ENCODE measurements around the gene AGK.
A peak's percentile ranks its signal among the peaks of the same experiment; 100 is the strongest.

Gene AGK

DNA sequence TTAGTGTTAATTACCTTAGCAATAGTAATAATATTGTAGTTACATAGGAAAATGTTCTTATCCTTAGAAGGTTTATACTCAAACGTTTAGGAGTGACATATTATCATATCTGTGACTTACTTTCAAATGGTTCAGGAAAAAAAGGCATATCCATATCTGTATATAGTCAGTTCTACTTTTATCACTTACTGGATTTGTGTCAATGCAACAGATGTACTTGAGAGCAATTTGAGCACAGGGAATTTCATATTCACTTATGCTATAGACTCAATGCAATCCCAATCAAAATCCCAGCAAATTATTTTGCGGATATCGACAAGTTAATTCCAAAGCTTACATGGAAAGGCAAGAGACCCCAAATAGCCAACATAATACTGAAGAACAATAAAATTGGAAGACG lies 140.8 kb downstream of the AGK start:
- CTCF ChIA-PET, result interaction anchor here (1.3 kb wide), 1 partner anchor 13 kb away, joined by 4 read pairs; no protein-coding TSS in a partner anchor
- WGBS (ENCODE audit: insufficient coverage), result no CpG with 5 or more reads among the region's 4 CpGs
- DNase-seq, result no peak
- no peaks in the 10 kb centered on the region for H3K9me3 ChIP-seq (ENCODE audit: control extremely low read depth in 1 of 5, control insufficient read depth in 4 of 5, insufficient read depth in 2 of 5, low read depth in 1 of 5, low read length in 4 of 5)
- H3K4me3 ChIP-seq (ENCODE audit: control insufficient read depth in 1 of 7, extremely low read depth in 1 of 7, insufficient read depth in 4 of 7, low read depth in 2 of 7, low read length in 6 of 7), result no peak overlapping the region
- POLR2A ChIA-PET, result no interaction called here
- H3K4me1 ChIP-seq (ENCODE audit: control extremely low read depth in 1 of 4, control insufficient read depth in 4 of 4, insufficient read depth in 4 of 4, low read length in 3 of 4), result peaks cover 0 to 12% (median 2%) of the 10 kb centered on the region in 4 experiments
- H3K27me3 ChIP-seq (replicated peaks in 2 of 5; ENCODE audit: control insufficient read depth in 4 of 5, insufficient read depth in 5 of 5, low read length in 4 of 5), result no peaks in the 10 kb centered on the region
- H3K27ac ChIP-seq (ENCODE audit: insufficient read depth in 1 of 2, low read depth in 1 of 2, low read length in 2 of 2, poor library complexity in 1 of 2, severe bottlenecking in 2 of 2), result no peak overlapping the region
- peaks cover 3 to 18% (median 5%) of the 10 kb centered on the region in 4 experiments for H3K36me3 ChIP-seq (ENCODE audit: control insufficient read depth in 4 of 4, insufficient read depth in 4 of 4, low read length in 3 of 4)

DNA sequence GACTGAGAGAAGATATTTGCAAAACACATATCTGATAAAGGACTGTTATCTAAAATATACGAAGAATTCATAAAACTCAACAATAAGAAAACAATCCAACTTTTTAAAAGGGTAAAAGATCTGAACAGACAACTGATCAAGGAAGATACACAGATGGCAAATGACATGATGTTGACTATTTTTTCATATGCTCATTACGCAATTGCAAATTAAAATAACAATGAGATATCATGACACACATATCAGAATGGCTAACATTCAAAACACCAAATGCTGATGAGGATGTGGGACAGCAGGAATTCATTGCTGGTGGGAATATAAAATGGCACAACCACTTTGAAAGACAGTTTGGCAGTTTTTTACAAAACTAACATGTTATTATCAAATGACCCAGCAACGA lies 141.9 kb downstream of the AGK start:
- CTCF ChIA-PET, result interaction anchor here (1.1 kb wide), 1 partner anchor 15 kb away, joined by 3 read pairs; no protein-coding TSS in a partner anchor
- H3K27ac ChIP-seq (ENCODE audit: insufficient read depth in 1 of 2, low read depth in 1 of 2, low read length in 2 of 2, poor library complexity in 1 of 2, severe bottlenecking in 2 of 2), result no peak overlapping the region
- no peak overlapping the region for H3K4me3 ChIP-seq (ENCODE audit: control insufficient read depth in 1 of 7, extremely low read depth in 1 of 7, insufficient read depth in 4 of 7, low read depth in 2 of 7, low read length in 6 of 7)
- DNase-seq, result no peak
- H3K36me3 ChIP-seq (ENCODE audit: control insufficient read depth in 4 of 4, insufficient read depth in 4 of 4, low read length in 3 of 4), result peaks cover 3 to 18% (median 5%) of the 10 kb centered on the region in 4 experiments
- POLR2A ChIA-PET, result no interaction called here
- no CpG with 5 or more reads among the region's 3 CpGs for WGBS (ENCODE audit: insufficient coverage)
- no peaks in the 10 kb centered on the region for H3K9me3 ChIP-seq (ENCODE audit: control extremely low read depth in 1 of 5, control insufficient read depth in 4 of 5, insufficient read depth in 2 of 5, low read depth in 1 of 5, low read length in 4 of 5)
- peaks cover 0 to 23% (median 4%) of the 10 kb centered on the region in 4 experiments for H3K4me1 ChIP-seq (ENCODE audit: control extremely low read depth in 1 of 4, control insufficient read depth in 4 of 4, insufficient read depth in 4 of 4, low read length in 3 of 4)
- H3K27me3 ChIP-seq (replicated peaks in 2 of 5; ENCODE audit: control insufficient read depth in 4 of 5, insufficient read depth in 5 of 5, low read length in 4 of 5), result no peaks in the 10 kb centered on the region

DNA sequence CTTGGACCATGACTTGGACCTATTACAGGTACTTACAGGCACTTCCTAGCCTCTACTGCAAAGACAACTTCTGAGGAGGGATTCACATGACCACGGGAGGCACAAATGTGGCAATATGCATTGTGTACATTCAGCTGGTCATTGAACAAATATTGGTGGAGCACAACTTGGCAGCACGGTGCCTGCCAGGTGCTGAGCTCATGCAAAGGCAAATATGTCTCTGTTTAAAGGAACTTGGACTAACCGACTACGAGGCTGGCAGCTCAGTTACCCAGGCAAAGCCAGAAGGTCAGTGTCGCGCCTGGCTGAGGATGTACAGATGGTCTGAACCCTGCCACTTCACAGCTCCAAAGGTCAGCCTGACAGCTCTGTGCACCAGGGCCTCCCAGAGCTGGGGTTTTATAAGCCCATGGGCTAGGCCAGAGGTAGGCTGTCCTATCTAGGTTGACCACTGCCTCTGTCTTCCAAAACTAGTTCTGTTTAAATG lies 144.6 kb downstream of the AGK start:
- no peaks in the 10 kb centered on the region for H3K27me3 ChIP-seq (replicated peaks in 2 of 5; ENCODE audit: control insufficient read depth in 4 of 5, insufficient read depth in 5 of 5, low read length in 4 of 5)
- H3K9me3 ChIP-seq (ENCODE audit: control extremely low read depth in 1 of 5, control insufficient read depth in 4 of 5, insufficient read depth in 2 of 5, low read depth in 1 of 5, low read length in 4 of 5), result no peaks in the 10 kb centered on the region
- no peak for DNase-seq
- H3K4me1 ChIP-seq (ENCODE audit: control extremely low read depth in 1 of 4, control insufficient read depth in 4 of 4, insufficient read depth in 4 of 4, low read length in 3 of 4), result peaks cover 0 to 49% (median 22%) of the 10 kb centered on the region in 4 experiments
- H3K36me3 ChIP-seq (ENCODE audit: control insufficient read depth in 4 of 4, insufficient read depth in 4 of 4, low read length in 3 of 4), result peaks cover 2 to 13% (median 4%) of the 10 kb centered on the region in 4 experiments
- no peak overlapping the region for H3K4me3 ChIP-seq (ENCODE audit: control insufficient read depth in 1 of 7, extremely low read depth in 1 of 7, insufficient read depth in 4 of 7, low read depth in 2 of 7, low read length in 6 of 7)
- 98% methylated on average over 6 of the region's 6 CpGs for WGBS (ENCODE audit: insufficient coverage)
- ChIA-PET POLR2A (no interaction called here), CTCF (interaction anchor here (0.9 to 3.5 kb wide), 6 partner anchors 9 to 41 kb away, joined by 3 to 11 read pairs (median 4); no protein-coding TSS in a partner anchor)
- H3K27ac ChIP-seq (ENCODE audit: insufficient read depth in 1 of 2, low read depth in 1 of 2, low read length in 2 of 2, poor library complexity in 1 of 2, severe bottlenecking in 2 of 2), result no peak overlapping the region

DNA sequence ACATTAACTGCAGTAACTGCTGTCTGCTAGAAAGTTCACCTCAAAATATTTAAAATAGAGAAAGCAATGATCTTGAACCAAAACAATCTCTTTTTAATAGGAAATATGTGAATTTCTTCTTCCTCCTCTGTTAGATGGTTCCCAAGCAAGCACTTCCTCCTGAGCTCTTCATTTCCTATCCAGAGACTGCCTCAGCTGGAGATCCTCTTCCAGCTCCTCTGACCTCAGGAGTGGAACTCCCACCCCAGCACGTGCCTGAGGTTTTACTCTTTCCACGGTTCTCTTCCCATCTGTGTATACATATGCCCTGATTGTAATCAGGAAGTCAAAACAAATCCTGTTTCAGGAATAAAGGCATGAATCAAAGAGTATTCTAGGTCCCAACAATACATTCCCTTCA lies 145.1 kb downstream of the AGK start:
- ChIA-PET CTCF (interaction anchor here (0.9 to 3.5 kb wide), 4 partner anchors 9 to 42 kb away, joined by 3 to 11 read pairs (median 4); no protein-coding TSS in a partner anchor), POLR2A (no interaction called here)
- Histone ChIP-seq H3K4me3 (ENCODE audit: control insufficient read depth in 1 of 7, extremely low read depth in 1 of 7, insufficient read depth in 4 of 7, low read depth in 2 of 7, low read length in 6 of 7) (no peak overlapping the region), H3K36me3 (ENCODE audit: control insufficient read depth in 4 of 4, insufficient read depth in 4 of 4, low read length in 3 of 4) (peaks cover 0 to 13% (median 1%) of the 10 kb centered on the region in 4 experiments), H3K4me1 (ENCODE audit: control extremely low read depth in 1 of 4, control insufficient read depth in 4 of 4, insufficient read depth in 4 of 4, low read length in 3 of 4) (peaks cover 0 to 52% (median 24%) of the 10 kb centered on the region in 4 experiments), H3K9me3 (ENCODE audit: control extremely low read depth in 1 of 5, control insufficient read depth in 4 of 5, insufficient read depth in 2 of 5, low read depth in 1 of 5, low read length in 4 of 5) (no peaks in the 10 kb centered on the region), H3K27me3 (replicated peaks in 2 of 5; ENCODE audit: control insufficient read depth in 4 of 5, insufficient read depth in 5 of 5, low read length in 4 of 5) (no peaks in the 10 kb centered on the region), H3K27ac (ENCODE audit: insufficient read depth in 1 of 2, low read depth in 1 of 2, low read length in 2 of 2, poor library complexity in 1 of 2, severe bottlenecking in 2 of 2) (no peak overlapping the region)
- DNase-seq, result no peak
- no CpG with 5 or more reads among the region's 2 CpGs for WGBS (ENCODE audit: insufficient coverage)

DNA sequence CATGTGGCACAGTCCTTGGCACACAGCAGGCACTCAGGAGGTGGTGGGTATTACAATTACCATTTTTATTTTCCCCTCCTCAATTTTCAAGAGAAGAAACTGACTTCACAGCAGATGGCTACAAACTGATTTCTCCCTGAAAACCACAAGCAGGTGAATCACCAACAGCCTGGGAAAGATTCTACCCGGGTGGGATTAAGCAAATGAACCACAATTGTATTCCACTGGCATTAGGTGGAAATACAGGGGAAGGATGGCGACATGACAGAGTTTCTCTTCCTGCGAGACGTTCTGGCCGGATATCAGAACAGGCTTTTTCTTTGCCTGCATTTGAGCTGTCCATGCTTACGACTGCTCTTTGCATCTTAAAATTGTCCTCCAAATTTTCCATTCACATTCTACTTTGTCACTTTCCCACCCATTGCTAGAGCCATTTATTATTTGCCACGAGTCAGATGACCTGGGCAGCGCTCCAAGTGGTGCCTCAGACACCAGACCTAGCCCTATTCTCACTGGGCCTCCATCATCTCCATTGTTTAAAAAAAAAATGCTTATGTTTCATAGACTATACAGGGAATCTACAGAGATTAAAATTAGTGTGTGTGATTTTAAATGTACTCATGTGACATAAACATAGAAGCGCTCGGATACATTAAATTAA lies 146.1 kb downstream of the AGK start:
- peaks cover 0 to 13% (median 1%) of the 10 kb centered on the region in 4 experiments for H3K36me3 ChIP-seq (ENCODE audit: control insufficient read depth in 4 of 4, insufficient read depth in 4 of 4, low read length in 3 of 4)
- ChIA-PET CTCF (interaction anchor here (1.3 to 3.5 kb wide), 3 partner anchors 12 to 43 kb away, joined by 3 to 11 read pairs (median 5); no protein-coding TSS in a partner anchor), POLR2A (no interaction called here)
- H3K4me3 ChIP-seq (ENCODE audit: control insufficient read depth in 1 of 7, extremely low read depth in 1 of 7, insufficient read depth in 4 of 7, low read depth in 2 of 7, low read length in 6 of 7), result no peak overlapping the region
- peak in 1 of 3 donors; percentile 23 for DNase-seq
- peaks cover 0 to 53% (median 25%) of the 10 kb centered on the region in 4 experiments for H3K4me1 ChIP-seq (ENCODE audit: control extremely low read depth in 1 of 4, control insufficient read depth in 4 of 4, insufficient read depth in 4 of 4, low read length in 3 of 4)
- no peak overlapping the region for H3K27ac ChIP-seq (ENCODE audit: insufficient read depth in 1 of 2, low read depth in 1 of 2, low read length in 2 of 2, poor library complexity in 1 of 2, severe bottlenecking in 2 of 2)
- WGBS (ENCODE audit: insufficient coverage), result 79% methylated on average over 7 of the region's 10 CpGs
- H3K27me3 ChIP-seq (replicated peaks in 2 of 5; ENCODE audit: control insufficient read depth in 4 of 5, insufficient read depth in 5 of 5, low read length in 4 of 5), result no peaks in the 10 kb centered on the region
- no peaks in the 10 kb centered on the region for H3K9me3 ChIP-seq (ENCODE audit: control extremely low read depth in 1 of 5, control insufficient read depth in 4 of 5, insufficient read depth in 2 of 5, low read depth in 1 of 5, low read length in 4 of 5)

DNA sequence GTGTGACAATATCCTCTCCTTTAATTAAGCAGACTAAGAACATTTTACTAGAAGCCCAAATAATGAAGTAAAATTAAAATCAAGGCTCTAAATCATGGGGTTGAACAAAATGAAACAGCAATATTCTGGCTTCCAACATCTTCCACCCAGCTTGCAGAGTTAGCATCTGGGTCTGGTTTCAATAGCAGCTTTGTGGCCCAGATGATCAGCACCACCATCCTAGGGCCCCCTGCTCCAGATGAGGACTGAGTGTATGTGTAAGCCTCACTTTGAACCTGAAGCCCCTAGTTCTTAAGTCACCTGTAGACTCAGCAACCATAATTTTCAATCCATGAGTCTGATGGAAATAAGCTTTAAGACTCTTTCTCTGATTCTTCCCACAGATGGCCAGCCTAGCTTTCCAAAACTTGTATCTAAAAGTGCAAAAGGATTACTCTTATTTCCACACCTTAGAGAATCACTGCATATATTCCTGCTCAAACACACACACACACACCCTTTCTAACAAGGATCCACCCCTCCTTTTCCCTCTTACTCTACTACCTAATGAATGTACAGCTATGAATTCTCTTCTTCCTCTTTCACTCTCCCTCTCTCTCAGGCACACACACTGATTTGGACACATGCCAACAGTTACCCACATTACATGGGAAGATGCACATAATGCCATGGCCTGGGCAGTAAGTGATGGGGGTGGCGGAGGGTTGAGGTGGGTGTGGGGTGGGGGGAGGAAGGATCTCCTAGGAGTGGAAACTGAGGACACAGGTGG lies 147.2 kb downstream of the AGK start:
- Histone ChIP-seq H3K36me3 (ENCODE audit: control insufficient read depth in 4 of 4, insufficient read depth in 4 of 4, low read length in 3 of 4) (peaks cover 0 to 13% (median 1%) of the 10 kb centered on the region in 4 experiments), H3K27ac (ENCODE audit: insufficient read depth in 1 of 2, low read depth in 1 of 2, low read length in 2 of 2, poor library complexity in 1 of 2, severe bottlenecking in 2 of 2) (no peak overlapping the region), H3K9me3 (ENCODE audit: control extremely low read depth in 1 of 5, control insufficient read depth in 4 of 5, insufficient read depth in 2 of 5, low read depth in 1 of 5, low read length in 4 of 5) (no peaks in the 10 kb centered on the region), H3K4me3 (ENCODE audit: control insufficient read depth in 1 of 7, extremely low read depth in 1 of 7, insufficient read depth in 4 of 7, low read depth in 2 of 7, low read length in 6 of 7) (no peak overlapping the region), H3K27me3 (replicated peaks in 2 of 5; ENCODE audit: control insufficient read depth in 4 of 5, insufficient read depth in 5 of 5, low read length in 4 of 5) (peaks cover 0 to 3% (median 0%) of the 10 kb centered on the region in 5 experiments), H3K4me1 (ENCODE audit: control extremely low read depth in 1 of 4, control insufficient read depth in 4 of 4, insufficient read depth in 4 of 4, low read length in 3 of 4) (peaks cover 0 to 60% (median 29%) of the 10 kb centered on the region in 4 experiments)
- ChIA-PET CTCF (interaction anchor here (0.8 to 3.5 kb wide), 8 partner anchors 8 to 44 kb away, joined by 3 to 11 read pairs (median 4); partner anchors contain the start of gene SSBP1), POLR2A (interaction anchor here (1.0 kb wide), 1 partner anchor 39 kb away, joined by 3 read pairs; no protein-coding TSS in a partner anchor)
- WGBS (ENCODE audit: insufficient coverage), result 20% methylated on average over 1 of the region's 1 CpG
- DNase-seq, result peak; percentile 37 to 61 (median 55)
